CD4-positive, alpha-beta T cell treated with Interferon alpha-2 for 1 hour (primary cell): ENCODE data around the gene SPEM2.

ENCODE experiments used
- DNase-seq, 2 donors: peaks; one replicate each; pipeline ENCODE4 v3.0.0-alpha.2; 2020 to 2022

Gene SPEM2

DNA sequence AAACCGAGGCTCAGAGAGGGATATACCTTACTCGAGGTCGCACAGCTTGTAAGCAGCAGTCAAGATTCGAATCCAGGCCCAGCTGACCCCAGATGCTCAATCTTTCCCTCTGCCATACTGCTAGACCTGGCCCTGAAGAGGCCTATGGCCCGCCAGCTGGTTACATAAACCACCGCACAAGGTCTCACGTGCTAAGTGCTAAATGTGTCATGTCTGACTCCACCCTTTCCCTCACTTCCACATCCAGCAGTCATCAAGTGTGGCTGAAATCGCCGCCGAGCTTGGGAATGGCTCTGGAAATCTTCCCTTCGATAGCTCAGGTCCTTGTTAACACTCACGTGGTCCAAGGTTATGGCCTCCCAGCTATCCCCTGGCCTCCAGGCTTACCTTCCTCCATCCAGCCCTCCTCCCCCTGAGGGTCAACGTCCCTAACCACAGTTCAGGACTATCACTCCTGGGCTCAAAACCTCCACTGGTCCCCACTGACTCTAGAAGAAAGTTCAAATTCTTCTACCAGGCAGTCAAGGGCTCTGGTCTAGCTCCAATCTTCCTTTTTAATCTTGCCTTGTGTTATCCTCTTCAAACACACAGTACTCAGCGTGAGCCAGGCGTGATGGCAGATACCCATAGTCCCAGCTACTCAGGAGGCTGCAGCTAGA lies 50.5 kb downstream of the SPEM2 start:
- peak; percentile 29 to 47 for DNase-seq

DNA sequence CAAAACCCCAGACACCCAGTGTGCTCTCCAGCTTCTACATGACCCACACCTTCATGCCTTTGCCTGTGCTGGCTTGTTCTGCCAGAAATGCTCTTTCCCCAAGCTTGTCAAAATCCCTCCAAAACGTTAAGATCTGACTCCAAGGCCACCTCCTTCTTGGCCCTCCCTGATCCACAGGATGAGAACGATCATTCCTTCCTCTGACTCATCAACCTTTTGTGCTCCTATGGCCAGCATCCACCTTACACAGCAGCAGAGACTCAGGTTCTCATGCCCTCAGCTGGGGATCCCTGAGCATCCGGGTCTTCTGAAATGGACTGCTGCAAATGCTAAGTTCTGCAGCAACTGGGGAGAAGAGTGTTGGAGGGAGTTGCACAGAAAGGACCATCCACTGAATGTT lies 51.1 kb downstream of the SPEM2 start:
- DNase-seq, result no peak

DNA sequence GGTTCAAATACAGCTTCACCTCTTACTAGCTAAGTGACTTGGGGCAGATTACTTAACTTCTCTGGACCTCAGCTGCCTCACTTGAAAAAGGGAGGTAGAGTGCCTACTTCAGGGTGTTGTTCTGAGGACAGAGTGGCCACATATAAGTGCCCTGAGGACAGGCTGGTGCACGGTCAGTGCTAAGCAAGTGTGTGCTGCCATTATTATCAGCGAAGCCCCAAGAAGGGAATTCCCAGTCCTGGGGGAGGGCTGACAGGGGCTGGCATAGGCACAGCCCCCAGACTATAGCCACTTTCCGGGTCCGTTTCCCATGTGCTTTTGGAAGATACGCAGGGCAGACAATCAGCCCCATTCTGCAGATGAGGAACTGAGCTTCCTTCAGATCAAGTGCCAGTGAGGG lies 51.5 kb downstream of the SPEM2 start:
- DNase-seq, result no peak
